Left ventricle myocardium inferior (tissue), 1 donor: ENCODE data around the gene LDB2. TPM values are rescaled to one million over a fixed set of nuclear protein-coding genes. Genes with fewer than 3 reads are reported as not detected.

Experiments used
- DNase-seq: peaks from one replicate; pipeline ENCODE4 v3.0.0-alpha.2; 2020
- H3K27ac ChIP-seq: fragments of 200-600 bp; replicated peaks from 2 replicates; pipeline ENCODE4 v1.8.0; 2021
- H3K27me3 ChIP-seq: fragments of 200-600 bp; 2 replicates; pipeline ENCODE4 v1.8.0; 2021; ENCODE audit warnings: low read depth
- H3K36me3 ChIP-seq: fragments of 200-600 bp; 2 replicates; pipeline ENCODE4 v1.8.0; 2021
- H3K4me1 ChIP-seq: fragments of 200-600 bp; 2 replicates; pipeline ENCODE4 v1.8.0; 2021
- H3K4me3 ChIP-seq: fragments of 200-600 bp; 2 replicates; pipeline ENCODE4 v1.8.0; 2021; ENCODE audit warnings: mild to moderate bottlenecking, moderate library complexity
- H3K9me3 ChIP-seq: fragments of 200-600 bp; replicated peaks from 2 replicates; pipeline ENCODE4 v1.8.0; 2021
- CTCF ChIP-seq: fragments of 200-600 bp; IDR thresholded peaks from 2 replicates; pipeline ENCODE4 v1.8.0; 2021; ENCODE audit warnings: antibody characterized with exemption, mild to moderate bottlenecking, borderline replicate concordance
- intact Hi-C: fragments of 100-400 bp; cut with micrococcal nuclease; formaldehyde crosslinking; loops from one replicate; pipeline ENCODE4 v1.11.0; 2022
- total RNA-seq: library from RNA; stranded (reverse); fragmentation: NEBNext Ultra II Directional; extraction: Animal tissue kit (Norgen Biotek cat#: 25700); gene quantifications from one replicate; pipeline ENCODE4 v1.2.1, GENCODE V29; 2021
- donor health status: DM: no; HTN: yes; CAD: no; lungs with severe emphysema.

The LDB2 gene
- total RNA-seq, 1 donor from 2014 or later: 29.6 TPM

- intact Hi-C loops: no loop called here
- peaks cover 15% of the 10 kb centered on the region for H3K36me3 ChIP-seq
- H3K27ac ChIP-seq: no peak overlapping the region
- H3K9me3 ChIP-seq: no peaks in the 10 kb centered on the region
- TF ChIP-seq CTCF: no peak
- DNase-seq: no peak
- H3K4me3 ChIP-seq: no peak overlapping the region
- no peaks in the 10 kb centered on the region for H3K4me1 ChIP-seq
- H3K27me3 ChIP-seq: no peaks in the 10 kb centered on the region
These were observed 315.9 kb downstream of the LDB2 start for GRCh38 chr4:16582526-16582925.

- H3K36me3 ChIP-seq: peaks cover 10% of the 10 kb centered on the region
- no peaks in the 10 kb centered on the region for H3K9me3 ChIP-seq
- no peaks in the 10 kb centered on the region for H3K4me1 ChIP-seq
- no peak overlapping the region for H3K27ac ChIP-seq
- intact Hi-C loops: no loop called here
- no peak overlapping the region for H3K4me3 ChIP-seq
- no peak for DNase-seq
- H3K27me3 ChIP-seq: no peaks in the 10 kb centered on the region
- no peak for TF ChIP-seq CTCF
These were observed 316.4 kb downstream of the LDB2 start for GRCh38 chr4:16582036-16582435.

GRCh38 chr4:16581117-16581516 lies 317.3 kb downstream of the LDB2 start:
- no peaks in the 10 kb centered on the region for H3K9me3 ChIP-seq
- H3K4me3 ChIP-seq: no peak overlapping the region
- intact Hi-C loops: no loop called here
- H3K36me3 ChIP-seq: peaks cover 9% of the 10 kb centered on the region
- no peak for DNase-seq
- H3K4me1 ChIP-seq: no peaks in the 10 kb centered on the region
- no peak overlapping the region for H3K27ac ChIP-seq
- H3K27me3 ChIP-seq: no peaks in the 10 kb centered on the region
- TF ChIP-seq CTCF: no peak

DNA sequence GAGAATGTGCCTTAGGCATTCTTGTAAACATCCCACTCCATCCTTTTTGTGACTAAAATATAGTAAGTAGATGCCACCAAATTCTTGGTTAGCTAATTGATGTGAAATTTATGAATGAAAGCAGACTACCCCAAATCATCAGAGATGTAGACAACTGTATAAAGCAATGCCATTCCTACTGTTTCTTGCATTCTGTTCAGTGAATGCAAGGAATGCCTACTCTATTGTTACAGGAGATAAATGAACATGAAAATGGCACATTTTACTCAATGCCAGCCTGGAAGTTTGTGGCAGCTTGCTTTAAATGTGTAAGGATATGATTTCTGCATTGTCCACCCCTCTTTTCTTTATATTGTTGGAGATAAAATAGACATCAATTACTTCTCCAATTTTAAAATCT lies 317.9 kb downstream of the LDB2 start:
- Histone ChIP-seq H3K9me3 (no peaks in the 10 kb centered on the region), H3K27me3 (no peaks in the 10 kb centered on the region), H3K4me1 (no peaks in the 10 kb centered on the region), H3K27ac (no peak overlapping the region), H3K36me3 (peaks cover 9% of the 10 kb centered on the region), H3K4me3 (no peak overlapping the region)
- no peak for DNase-seq
- no peak for TF ChIP-seq CTCF
- intact Hi-C loops: no loop called here

DNA sequence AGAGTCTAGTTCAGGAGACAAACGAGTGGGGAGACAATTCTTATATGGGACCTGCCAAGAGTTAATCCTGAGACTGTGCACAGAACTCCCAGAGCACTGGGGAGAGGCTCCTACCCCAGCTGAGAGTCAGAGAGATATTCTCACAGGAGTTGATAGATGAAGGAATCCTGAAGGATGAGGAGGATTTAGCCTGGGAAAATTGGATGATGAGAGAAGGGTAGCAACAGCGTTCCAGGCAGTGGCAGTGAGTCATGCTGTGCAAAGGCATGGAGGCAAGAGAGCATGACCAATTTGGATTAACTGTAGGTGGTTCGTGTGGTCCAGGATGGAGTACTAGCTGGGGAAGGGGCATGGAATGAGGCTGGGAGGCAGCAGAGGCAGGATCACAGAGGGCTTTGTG lies 318.6 kb downstream of the LDB2 start:
- no peak overlapping the region for H3K27ac ChIP-seq
- TF ChIP-seq CTCF: no peak
- no peak overlapping the region for H3K4me3 ChIP-seq
- H3K4me1 ChIP-seq: no peaks in the 10 kb centered on the region
- DNase-seq: no peak
- intact Hi-C loops: no loop called here
- H3K9me3 ChIP-seq: no peaks in the 10 kb centered on the region
- H3K27me3 ChIP-seq: no peaks in the 10 kb centered on the region
- H3K36me3 ChIP-seq: peaks cover 9% of the 10 kb centered on the region

- no peak overlapping the region for H3K27ac ChIP-seq
- no peak overlapping the region for H3K4me3 ChIP-seq
- TF ChIP-seq CTCF: no peak
- DNase-seq: no peak
- H3K36me3 ChIP-seq: no peaks in the 10 kb centered on the region
- H3K27me3 ChIP-seq: no peaks in the 10 kb centered on the region
- intact Hi-C loops: no loop called here
- H3K9me3 ChIP-seq: no peaks in the 10 kb centered on the region
- peaks cover 16% of the 10 kb centered on the region for H3K4me1 ChIP-seq
These were observed 321.3 kb downstream of the LDB2 start for GRCh38 chr4:16577177-16577576.
